HEK293 (cell line): ENCODE data around the gene RRAS.

ENCODE experiments used
- BCL11B ChIP-seq: fragments of 450-650 bp; formaldehyde crosslinking; IDR thresholded peaks from 2 replicates; pipeline ENCODE4 v1.5.1; 2016; ENCODE audit warnings: low read depth, missing biosample characterization, missing genetic modification characterization
- FEZF1 ChIP-seq: fragments of 450-650 bp; formaldehyde crosslinking; IDR thresholded peaks from 2 replicates; pipeline ENCODE4 v1.5.1; 2016; ENCODE audit warnings: missing biosample characterization, missing genetic modification characterization
- GLIS2 ChIP-seq: fragments of 450-650 bp; formaldehyde crosslinking; IDR thresholded peaks from 2 replicates; pipeline ENCODE4 v1.5.1; 2016; ENCODE audit warnings: missing biosample characterization, missing genetic modification characterization
- IKZF3 ChIP-seq: fragments of 450-650 bp; IDR thresholded peaks from 2 replicates; pipeline ENCODE4 v1.5.0; 2018; ENCODE audit warnings: missing biosample characterization, mild to moderate bottlenecking, missing genetic modification characterization, moderate library complexity
- OSR2 ChIP-seq: fragments of 450-650 bp; formaldehyde crosslinking; IDR thresholded peaks from 2 replicates; pipeline ENCODE4 v1.5.1; 2016; ENCODE audit warnings: missing biosample characterization, missing genetic modification characterization
- TCF7L2 ChIP-seq: IDR thresholded peaks from 2 replicates; pipeline ENCODE4 v1.6.1; 2011; ENCODE audit warnings: low read depth, mild to moderate bottlenecking, inconsistent platforms, low read length, moderate library complexity, borderline replicate concordance
- TSHZ1 ChIP-seq: fragments of 450-650 bp; formaldehyde crosslinking; IDR thresholded peaks from 2 replicates; pipeline ENCODE4 v1.5.1; 2016; ENCODE audit warnings: missing biosample characterization, missing genetic modification characterization, borderline replicate concordance
- ZBTB11 ChIP-seq: fragments of 450-650 bp; formaldehyde crosslinking; conservative IDR thresholded peaks from 2 replicates; pipeline ENCODE4 v1.5.1; 2016; ENCODE audit warnings: low read depth, missing biosample characterization, missing genetic modification characterization
- ZBTB6 ChIP-seq: fragments of 450-650 bp; formaldehyde crosslinking; IDR thresholded peaks from 2 replicates; pipeline ENCODE4 v1.5.1; 2017; ENCODE audit warnings: missing biosample characterization, missing genetic modification characterization
- ZBTB8A ChIP-seq: fragments of 450-650 bp; formaldehyde crosslinking; IDR thresholded peaks from 2 replicates; pipeline ENCODE4 v1.5.1; 2016; ENCODE audit warnings: missing biosample characterization, missing genetic modification characterization
- ZFHX2 ChIP-seq: fragments of 450-650 bp; formaldehyde crosslinking; conservative IDR thresholded peaks from 2 replicates; pipeline ENCODE4 v1.5.1; 2016; ENCODE audit warnings: missing biosample characterization, missing genetic modification characterization
- ZFP41 ChIP-seq: fragments of 450-650 bp; formaldehyde crosslinking; IDR thresholded peaks from 2 replicates; pipeline ENCODE4 v1.5.1; 2016; ENCODE audit warnings: missing biosample characterization, missing genetic modification characterization, borderline replicate concordance
- ZNF133 ChIP-seq: fragments of 450-650 bp; formaldehyde crosslinking; IDR thresholded peaks from 2 replicates; pipeline ENCODE4 v1.5.1; 2016; ENCODE audit warnings: missing biosample characterization, missing genetic modification characterization
- ZNF16 ChIP-seq: fragments of 450-650 bp; formaldehyde crosslinking; IDR thresholded peaks from 2 replicates; pipeline ENCODE4 v1.5.1; 2016; ENCODE audit warnings: low read depth, missing biosample characterization, missing genetic modification characterization
- ZNF19 ChIP-seq: fragments of 450-650 bp; formaldehyde crosslinking; IDR thresholded peaks from 2 replicates; pipeline ENCODE4; 2016; ENCODE audit warnings: missing biosample characterization, missing genetic modification characterization, low read depth
- ZNF214 ChIP-seq: fragments of 450-650 bp; formaldehyde crosslinking; IDR thresholded peaks from 2 replicates; pipeline ENCODE4 v1.5.1; 2017; ENCODE audit warnings: missing biosample characterization, mild to moderate bottlenecking, missing genetic modification characterization, borderline replicate concordance
- ZNF274 ChIP-seq, 2 experiments: fragments of 200-500 bp in 1 of 2; fragments of 450-650 bp in 1 of 2; sonication (Bioruptor generic) in 1 of 2; formaldehyde crosslinking in 1 of 2; IDR thresholded peaks; 2 replicates each; pipeline versions ENCODE4 v1.5.1 to v1.6.1; 2014 to 2016; ENCODE audit warnings: borderline replicate concordance in 1 of 2, inconsistent platforms in 1 of 2, low read length in 1 of 2, missing biosample characterization in 1 of 2, missing genetic modification characterization in 1 of 2
- ZNF302 ChIP-seq: fragments of 450-650 bp; formaldehyde crosslinking; IDR thresholded peaks from 2 replicates; pipeline ENCODE4 v1.5.1; 2016; ENCODE audit warnings: missing biosample characterization, missing genetic modification characterization, low read depth
- ZNF335 ChIP-seq: fragments of 450-650 bp; formaldehyde crosslinking; conservative IDR thresholded peaks from 2 replicates; pipeline ENCODE4 v1.5.1; 2016; ENCODE audit warnings: missing biosample characterization, missing genetic modification characterization
- ZNF362 ChIP-seq: fragments of 450-650 bp; formaldehyde crosslinking; IDR thresholded peaks from 2 replicates; pipeline ENCODE4 v1.5.1; 2016; ENCODE audit warnings: missing biosample characterization, missing genetic modification characterization
- ZNF416 ChIP-seq: fragments of 450-650 bp; formaldehyde crosslinking; IDR thresholded peaks from 2 replicates; pipeline ENCODE4 v1.5.1; 2016; ENCODE audit warnings: missing biosample characterization, missing genetic modification characterization
- ZNF558 ChIP-seq: fragments of 450-650 bp; formaldehyde crosslinking; IDR thresholded peaks from 2 replicates; pipeline ENCODE4 v1.5.1; 2016; ENCODE audit warnings: missing biosample characterization, missing genetic modification characterization
- ZNF626 ChIP-seq: fragments of 450-650 bp; sonication (Bioruptor Pico); formaldehyde crosslinking; IDR thresholded peaks from 2 replicates; pipeline ENCODE4 v1.5.1; 2018; ENCODE audit warnings: missing biosample characterization, missing genetic modification characterization, inconsistent platforms
- ZNF704 ChIP-seq: fragments of 450-650 bp; formaldehyde crosslinking; IDR thresholded peaks from 2 replicates; pipeline ENCODE4 v1.5.1; 2016; ENCODE audit warnings: missing biosample characterization, missing genetic modification characterization
- ZNF777 ChIP-seq: fragments of 450-650 bp; formaldehyde crosslinking; IDR thresholded peaks from 2 replicates; pipeline ENCODE4 v1.5.1; 2017; ENCODE audit warnings: missing biosample characterization, missing genetic modification characterization, borderline replicate concordance
- ZSCAN4 ChIP-seq: fragments of 450-650 bp; formaldehyde crosslinking; IDR thresholded peaks from 2 replicates; pipeline ENCODE4 v1.5.1; 2017; ENCODE audit warnings: missing biosample characterization, missing genetic modification characterization

The RRAS gene

GRCh38 chr19:49677231-49677900 is 37.4 kb upstream of the RRAS start, which contains the start of gene PRMT1 (continued):
- TF ChIP-seq TSHZ1 (tag by site-specific recombination) (peak; percentile 56; the same call in 1 of the 2 replicates), ZNF704 (tag by site-specific recombination) (no peak), ZNF777 (peak; percentile 64; the same call in 1 of the 2 replicates), ZNF416 (tag by site-specific recombination) (no peak), ZNF362 (tag by site-specific recombination) (no peak), ZNF19 (tag by site-specific recombination) (no peak), ZNF133 (tag by site-specific recombination) (no peak), FEZF1 (tag by site-specific recombination) (0 out of 2 replicates have a peak, but pooled peaks have one; percentile 19), ZNF274 (IDR thresholded peaks at IDR 0.05; ENCODE audit: low read length) (no peak), ZNF274 (tag by site-specific recombination; IDR thresholded peaks at IDR 0.05; ENCODE audit: borderline replicate concordance) (no peak), ZNF302 (no peak), BCL11B (tag by site-specific recombination) (peak; percentile 99), ZSCAN4 (0 out of 2 replicates have a peak, but pooled peaks have one; percentile 27), ZNF626 (tag by site-specific recombination) (no peak), ZFHX2 (tag by site-specific recombination) (peak; percentile 95), ZNF16 (tag by site-specific recombination) (no peak), TCF7L2 (no peak), ZNF335 (tag by site-specific recombination) (peak; percentile 86), ZNF214 (tag by site-specific recombination) (no peak), ZNF558 (tag by site-specific recombination) (no peak), ZBTB11 (tag by site-specific recombination) (peak; percentile 62; the same call in 1 of the 2 replicates), OSR2 (tag by site-specific recombination) (no peak), ZBTB6 (tag by site-specific recombination) (0 out of 2 replicates have a peak, but pooled peaks have one; percentile 34), ZBTB8A (no peak; the same call in 1 of the 2 replicates), GLIS2 (peak; percentile 92), ZFP41 (tag by site-specific recombination) (no peak), IKZF3 (tag by site-specific recombination) (0 out of 2 replicates have a peak, but pooled peaks have one; percentile 73)
